ENCODE results near the gene TTC3. TPM values are rescaled to one million over a fixed set of nuclear protein-coding genes. Genes with fewer than 3 reads are reported as not detected.

Gene TTC3
- polyA plus RNA-seq, 1 donor from 2014 or later: 332 TPM

DNA sequence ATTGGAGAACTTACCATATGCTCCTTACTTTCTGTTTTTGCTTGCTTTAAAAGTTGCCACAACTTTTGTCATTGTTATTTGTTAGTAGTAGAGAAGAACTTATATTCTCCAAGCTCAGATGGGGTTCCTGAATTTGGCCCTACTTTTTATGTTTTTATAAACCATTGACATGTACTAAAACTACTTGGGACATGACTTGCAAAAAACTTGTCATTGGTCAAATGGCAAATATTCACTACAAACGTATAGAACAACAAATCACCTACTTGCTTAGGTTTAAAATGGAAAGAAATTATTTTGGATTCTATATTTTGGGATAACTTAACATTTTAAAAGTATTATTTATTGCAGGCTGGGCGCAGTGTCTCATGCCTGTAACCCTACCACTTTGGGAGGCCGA, 32.8 kb upstream of the TTC3 start:
- no peaks in the 10 kb centered on the region for H3K9me2 ChIP-seq (ENCODE audit: insufficient read depth, low read length)

DNA sequence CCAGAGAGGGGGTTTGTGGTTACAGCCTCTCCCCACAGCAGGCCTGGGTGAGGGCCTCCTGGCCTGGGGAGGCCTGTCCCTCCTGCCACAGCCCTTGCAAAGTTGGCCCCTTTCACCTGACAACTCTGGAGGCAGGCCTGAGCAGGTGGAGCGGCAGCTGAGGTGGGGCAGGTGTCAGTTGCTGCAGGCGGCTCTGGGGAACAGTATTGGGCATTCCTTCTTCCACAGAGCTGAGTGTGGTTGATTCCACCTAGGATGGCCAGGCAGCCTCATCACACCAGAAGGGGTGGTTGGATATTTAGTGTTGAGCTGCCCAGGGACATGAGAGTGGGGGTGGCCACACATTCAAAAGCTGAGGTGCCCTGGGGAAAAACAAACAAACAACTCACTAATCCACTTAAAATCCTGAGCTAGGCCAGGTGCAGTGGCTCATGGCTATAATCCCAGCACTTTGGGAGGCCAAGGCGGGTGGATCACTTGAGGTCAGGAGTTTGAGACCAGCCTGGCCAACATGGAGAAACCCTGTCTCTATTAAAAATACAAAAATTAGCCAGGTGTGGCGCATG, 31.3 kb upstream of the TTC3 start:
- H4K20me1 ChIP-seq (ENCODE audit: insufficient read depth): no peaks in the 10 kb centered on the region
- no peaks in the 10 kb centered on the region for H3K9me3 ChIP-seq (ENCODE audit: low read length)
- H3K9me2 ChIP-seq (ENCODE audit: insufficient read depth, low read length): no peaks in the 10 kb centered on the region
- no peak overlapping the region for H3K27ac ChIP-seq (ENCODE audit: low read length)
- H3K79me2 ChIP-seq (replicated peaks; ENCODE audit: insufficient read depth, low read length): no peaks in the 10 kb centered on the region
- no peak overlapping the region for H3K4me2 ChIP-seq (ENCODE audit: low read length)
- H3F3A ChIP-seq (ENCODE audit: insufficient read depth, low read length, poor library complexity, severe bottlenecking): no peaks in the 10 kb centered on the region
- no peaks in the 10 kb centered on the region for H3K27me3 ChIP-seq (ENCODE audit: insufficient read depth, low read depth, low read length)
- no peaks in the 10 kb centered on the region for H3K36me3 ChIP-seq (ENCODE audit: insufficient read depth, low read length)
- H2AFZ ChIP-seq (ENCODE audit: low read depth, low read length): no peak overlapping the region
- H3K4me3 ChIP-seq (ENCODE audit: low read length): no peak overlapping the region
- TF ChIP-seq RAD21 (conservative IDR thresholded peaks at IDR 0.05) (no peak), POLR2AphosphoS5 (IDR thresholded peaks at IDR 0.05) (no peak), SMC3 (conservative IDR thresholded peaks at IDR 0.05; ENCODE audit: poor library complexity) (no peak), EZH2 (IDR thresholded peaks at IDR 0.05; ENCODE audit: borderline replicate concordance, insufficient read depth, low read length, poor library complexity, severe bottlenecking) (no peak), MXI1 (conservative IDR thresholded peaks at IDR 0.05; ENCODE audit: poor library complexity, severe bottlenecking) (no peak), TAF1 (IDR thresholded peaks at IDR 0.05; ENCODE audit: low read depth) (no peak)
- TF ChIP-seq, protein P1, sequence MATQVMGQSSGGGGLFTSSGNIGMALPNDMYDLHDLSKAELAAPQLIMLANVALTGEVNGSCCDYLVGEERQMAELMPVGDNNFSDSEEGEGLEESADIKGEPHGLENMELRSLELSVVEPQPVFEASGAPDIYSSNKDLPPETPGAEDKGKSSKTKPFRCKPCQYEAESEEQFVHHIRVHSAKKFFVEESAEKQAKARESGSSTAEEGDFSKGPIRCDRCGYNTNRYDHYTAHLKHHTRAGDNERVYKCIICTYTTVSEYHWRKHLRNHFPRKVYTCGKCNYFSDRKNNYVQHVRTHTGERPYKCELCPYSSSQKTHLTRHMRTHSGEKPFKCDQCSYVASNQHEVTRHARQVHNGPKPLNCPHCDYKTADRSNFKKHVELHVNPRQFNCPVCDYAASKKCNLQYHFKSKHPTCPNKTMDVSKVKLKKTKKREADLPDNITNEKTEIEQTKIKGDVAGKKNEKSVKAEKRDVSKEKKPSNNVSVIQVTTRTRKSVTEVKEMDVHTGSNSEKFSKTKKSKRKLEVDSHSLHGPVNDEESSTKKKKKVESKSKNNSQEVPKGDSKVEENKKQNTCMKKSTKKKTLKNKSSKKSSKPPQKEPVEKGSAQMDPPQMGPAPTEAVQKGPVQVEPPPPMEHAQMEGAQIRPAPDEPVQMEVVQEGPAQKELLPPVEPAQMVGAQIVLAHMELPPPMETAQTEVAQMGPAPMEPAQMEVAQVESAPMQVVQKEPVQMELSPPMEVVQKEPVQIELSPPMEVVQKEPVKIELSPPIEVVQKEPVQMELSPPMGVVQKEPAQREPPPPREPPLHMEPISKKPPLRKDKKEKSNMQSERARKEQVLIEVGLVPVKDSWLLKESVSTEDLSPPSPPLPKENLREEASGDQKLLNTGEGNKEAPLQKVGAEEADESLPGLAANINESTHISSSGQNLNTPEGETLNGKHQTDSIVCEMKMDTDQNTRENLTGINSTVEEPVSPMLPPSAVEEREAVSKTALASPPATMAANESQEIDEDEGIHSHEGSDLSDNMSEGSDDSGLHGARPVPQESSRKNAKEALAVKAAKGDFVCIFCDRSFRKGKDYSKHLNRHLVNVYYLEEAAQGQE (IDR thresholded peaks at IDR 0.05; ENCODE audit: borderline replicate concordance): no peak
- TF ChIP-seq, protein P2, sequence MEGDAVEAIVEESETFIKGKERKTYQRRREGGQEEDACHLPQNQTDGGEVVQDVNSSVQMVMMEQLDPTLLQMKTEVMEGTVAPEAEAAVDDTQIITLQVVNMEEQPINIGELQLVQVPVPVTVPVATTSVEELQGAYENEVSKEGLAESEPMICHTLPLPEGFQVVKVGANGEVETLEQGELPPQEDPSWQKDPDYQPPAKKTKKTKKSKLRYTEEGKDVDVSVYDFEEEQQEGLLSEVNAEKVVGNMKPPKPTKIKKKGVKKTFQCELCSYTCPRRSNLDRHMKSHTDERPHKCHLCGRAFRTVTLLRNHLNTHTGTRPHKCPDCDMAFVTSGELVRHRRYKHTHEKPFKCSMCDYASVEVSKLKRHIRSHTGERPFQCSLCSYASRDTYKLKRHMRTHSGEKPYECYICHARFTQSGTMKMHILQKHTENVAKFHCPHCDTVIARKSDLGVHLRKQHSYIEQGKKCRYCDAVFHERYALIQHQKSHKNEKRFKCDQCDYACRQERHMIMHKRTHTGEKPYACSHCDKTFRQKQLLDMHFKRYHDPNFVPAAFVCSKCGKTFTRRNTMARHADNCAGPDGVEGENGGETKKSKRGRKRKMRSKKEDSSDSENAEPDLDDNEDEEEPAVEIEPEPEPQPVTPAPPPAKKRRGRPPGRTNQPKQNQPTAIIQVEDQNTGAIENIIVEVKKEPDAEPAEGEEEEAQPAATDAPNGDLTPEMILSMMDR (IDR thresholded peaks at IDR 0.05; ENCODE audit: poor library complexity, severe bottlenecking): no peak
- H3K9ac ChIP-seq (ENCODE audit: low read length): no peak overlapping the region

More for the DNA sequence above, 32.8 kb upstream of the TTC3 start:
- TF ChIP-seq, protein P1 (IDR thresholded peaks at IDR 0.05; ENCODE audit: borderline replicate concordance): no peak
- TF ChIP-seq, protein P2 (IDR thresholded peaks at IDR 0.05; ENCODE audit: poor library complexity, severe bottlenecking): no peak
- TF ChIP-seq EZH2 (IDR thresholded peaks at IDR 0.05; ENCODE audit: borderline replicate concordance, insufficient read depth, low read length, poor library complexity, severe bottlenecking): no peak
- Histone ChIP-seq H3K27ac (ENCODE audit: low read length) (no peak overlapping the region), H3K79me2 (replicated peaks; ENCODE audit: insufficient read depth, low read length) (no peaks in the 10 kb centered on the region), H3K9me3 (ENCODE audit: low read length) (no peaks in the 10 kb centered on the region), H4K20me1 (ENCODE audit: insufficient read depth) (no peaks in the 10 kb centered on the region), H3K4me3 (ENCODE audit: low read length) (no peak overlapping the region), H3F3A (ENCODE audit: insufficient read depth, low read length, poor library complexity, severe bottlenecking) (no peaks in the 10 kb centered on the region), H3K36me3 (ENCODE audit: insufficient read depth, low read length) (no peaks in the 10 kb centered on the region), H3K4me2 (ENCODE audit: low read length) (no peak overlapping the region), H2AFZ (ENCODE audit: low read depth, low read length) (no peak overlapping the region), H3K9ac (ENCODE audit: low read length) (no peak overlapping the region), H3K27me3 (ENCODE audit: insufficient read depth, low read depth, low read length) (no peaks in the 10 kb centered on the region)

Data from neural cell (in vitro differentiated cells).